22Rv1 (cell line): ENCODE measurements around the gene STK11IP.

ENCODE experiments used
- ZFX ChIP-seq: fragments of 450-650 bp; IDR thresholded peaks from 2 replicates; pipeline ENCODE4 v1.6.1; 2017; ENCODE audit warnings: antibody characterized with exemption, borderline replicate concordance
- TF ChIP-seq, protein P1 (sequence below): fragments of 450-650 bp; IDR thresholded peaks from 2 replicates; pipeline ENCODE4 v1.5.1; 2017; ENCODE audit warnings: mild to moderate bottlenecking

DNA sequence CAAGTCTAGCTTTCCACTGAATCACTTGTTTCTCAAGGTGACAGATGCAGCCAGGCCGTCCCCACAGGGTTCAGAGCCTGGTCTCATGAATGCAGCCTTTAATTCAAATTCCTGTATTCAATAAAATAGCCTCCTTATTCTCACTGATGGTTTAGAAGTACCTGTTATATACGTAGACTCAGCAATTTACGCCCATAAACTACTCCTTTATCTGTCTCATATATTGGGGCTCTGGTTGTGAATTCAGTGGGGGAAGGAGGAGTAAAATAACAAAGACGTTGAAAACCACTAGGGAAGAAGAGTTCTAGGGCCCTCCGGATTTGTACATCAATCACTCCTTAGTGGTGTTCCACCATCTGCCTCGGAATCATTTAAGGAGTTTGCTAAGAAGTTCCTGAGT, 28.0 kb upstream of the STK11IP start:
- TF ChIP-seq, protein P1, sequence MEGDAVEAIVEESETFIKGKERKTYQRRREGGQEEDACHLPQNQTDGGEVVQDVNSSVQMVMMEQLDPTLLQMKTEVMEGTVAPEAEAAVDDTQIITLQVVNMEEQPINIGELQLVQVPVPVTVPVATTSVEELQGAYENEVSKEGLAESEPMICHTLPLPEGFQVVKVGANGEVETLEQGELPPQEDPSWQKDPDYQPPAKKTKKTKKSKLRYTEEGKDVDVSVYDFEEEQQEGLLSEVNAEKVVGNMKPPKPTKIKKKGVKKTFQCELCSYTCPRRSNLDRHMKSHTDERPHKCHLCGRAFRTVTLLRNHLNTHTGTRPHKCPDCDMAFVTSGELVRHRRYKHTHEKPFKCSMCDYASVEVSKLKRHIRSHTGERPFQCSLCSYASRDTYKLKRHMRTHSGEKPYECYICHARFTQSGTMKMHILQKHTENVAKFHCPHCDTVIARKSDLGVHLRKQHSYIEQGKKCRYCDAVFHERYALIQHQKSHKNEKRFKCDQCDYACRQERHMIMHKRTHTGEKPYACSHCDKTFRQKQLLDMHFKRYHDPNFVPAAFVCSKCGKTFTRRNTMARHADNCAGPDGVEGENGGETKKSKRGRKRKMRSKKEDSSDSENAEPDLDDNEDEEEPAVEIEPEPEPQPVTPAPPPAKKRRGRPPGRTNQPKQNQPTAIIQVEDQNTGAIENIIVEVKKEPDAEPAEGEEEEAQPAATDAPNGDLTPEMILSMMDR: no peak
- TF ChIP-seq ZFX: no peak
